Stimulated activated CD8-positive, alpha-beta memory T cell treated with anti-CD3 and anti-CD28 coated beads, Interleukin-7, amount 100 ng/mL, for 48 hours (primary cell): ENCODE results near the gene CCDC87.
"Not testable (repeated sequence)": the region's sequence is repeated elsewhere in the genome, so short reads cannot be mapped to it uniquely, and the experiment has no call there.

Source experiments
- DNase-seq, 2 donors: peaks; one replicate each; pipeline ENCODE4 v3.0.0-alpha.2; 2020; ENCODE audit warnings: low read depth in 1 of 2; ENCODE audit errors: extremely low read depth in 1 of 2

CCDC87 gene

DNA sequence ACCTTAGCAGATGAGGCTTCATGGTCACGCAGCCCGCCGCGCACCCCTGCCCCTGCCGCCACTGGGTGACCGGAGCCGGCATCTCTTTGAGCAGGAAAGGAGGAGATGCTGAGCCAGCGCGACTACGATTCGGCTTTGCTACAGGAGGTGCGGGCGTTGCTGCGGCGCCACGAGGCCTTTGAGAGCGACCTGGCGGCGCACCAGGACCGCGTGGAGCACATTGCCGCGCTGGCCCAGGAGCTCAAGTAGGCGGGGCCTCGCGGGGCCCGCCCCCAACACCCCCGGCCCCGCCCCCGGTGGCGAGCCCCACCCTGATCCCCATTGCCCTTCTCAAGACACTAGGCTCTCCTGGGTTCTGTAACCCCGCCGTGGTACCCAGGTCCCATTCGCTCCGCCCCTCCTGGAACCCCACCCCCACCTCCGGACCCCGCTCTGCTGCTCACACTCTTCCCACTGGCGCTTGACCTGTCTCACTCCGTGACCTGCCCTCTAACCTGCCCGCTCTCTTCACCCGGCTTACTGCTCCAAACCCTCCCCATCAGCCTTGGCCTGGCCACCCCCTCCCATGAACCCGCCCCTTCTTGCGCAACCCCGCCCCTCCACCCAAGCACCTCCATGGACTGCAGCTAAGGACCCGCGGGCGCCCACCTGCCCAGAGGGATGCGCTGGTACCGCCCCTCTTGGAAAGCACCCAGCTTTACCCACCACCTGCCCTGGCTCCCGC, 33.6 kb downstream of the CCDC87 start:
- no peak for DNase-seq

DNA sequence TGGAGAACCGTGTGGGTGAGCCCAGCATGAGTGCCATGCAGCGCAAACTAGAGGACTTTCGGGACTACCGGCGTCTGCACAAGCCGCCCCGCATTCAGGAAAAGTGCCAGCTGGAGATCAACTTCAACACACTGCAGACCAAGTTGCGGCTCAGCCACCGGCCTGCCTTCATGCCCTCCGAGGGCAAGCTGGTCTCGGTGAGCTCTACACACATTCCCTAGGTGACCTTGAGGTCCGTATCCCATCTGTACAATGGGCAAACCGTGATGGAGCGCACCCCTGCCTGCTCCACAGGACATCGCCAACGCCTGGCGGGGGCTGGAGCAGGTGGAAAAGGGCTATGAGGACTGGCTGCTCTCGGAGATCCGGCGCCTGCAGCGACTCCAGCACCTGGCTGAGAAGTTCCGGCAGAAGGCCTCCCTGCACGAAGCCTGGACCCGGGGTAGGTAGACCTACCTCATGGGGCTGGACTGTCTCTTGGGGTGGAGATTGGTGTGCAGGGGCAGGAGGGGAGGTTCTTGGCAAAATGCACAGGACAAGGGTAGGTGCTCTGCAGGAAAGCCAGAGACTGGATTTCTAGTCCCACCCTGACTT, 35.0 kb downstream of the CCDC87 start:
- DNase-seq, result no peak

DNA sequence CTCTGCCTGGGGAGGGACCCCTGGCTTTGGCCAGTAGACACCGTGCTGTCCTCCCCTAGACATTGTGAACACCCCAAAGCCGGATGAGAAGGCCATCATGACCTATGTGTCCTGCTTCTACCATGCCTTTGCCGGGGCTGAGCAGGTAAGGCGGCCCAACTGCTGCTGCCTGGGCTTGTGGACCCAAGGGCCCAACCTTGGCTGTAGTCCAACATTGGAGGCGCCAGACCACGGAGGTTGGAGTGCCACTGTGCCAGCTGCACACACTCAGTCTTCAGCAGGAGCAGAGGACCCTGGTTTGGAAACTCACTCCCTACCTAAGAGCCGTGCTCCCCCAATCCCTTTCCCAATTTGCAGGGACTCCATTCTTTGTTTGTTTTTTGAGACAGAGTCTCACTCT, 36.8 kb downstream of the CCDC87 start:
- no peak for DNase-seq

DNA sequence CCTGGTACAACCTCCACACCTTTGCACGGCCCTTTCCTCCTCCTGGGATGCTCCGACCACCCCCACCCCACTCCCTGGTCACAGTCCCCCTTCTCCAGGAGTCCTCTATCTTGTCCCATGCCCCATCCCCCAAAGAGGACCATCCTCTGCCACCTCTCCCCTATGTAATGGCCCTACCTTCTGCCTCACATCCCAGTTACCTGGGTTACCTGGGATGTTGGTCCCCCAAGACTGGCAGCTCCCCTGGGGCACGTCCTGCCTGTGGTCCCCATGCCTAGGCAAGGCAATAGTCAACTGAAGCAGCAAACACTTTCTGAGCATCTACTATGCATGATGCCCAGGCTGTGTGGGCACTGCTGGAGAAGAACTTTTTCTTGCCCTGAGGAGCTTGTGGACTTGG, 37.4 kb downstream of the CCDC87 start:
- DNase-seq, result no peak

DNA sequence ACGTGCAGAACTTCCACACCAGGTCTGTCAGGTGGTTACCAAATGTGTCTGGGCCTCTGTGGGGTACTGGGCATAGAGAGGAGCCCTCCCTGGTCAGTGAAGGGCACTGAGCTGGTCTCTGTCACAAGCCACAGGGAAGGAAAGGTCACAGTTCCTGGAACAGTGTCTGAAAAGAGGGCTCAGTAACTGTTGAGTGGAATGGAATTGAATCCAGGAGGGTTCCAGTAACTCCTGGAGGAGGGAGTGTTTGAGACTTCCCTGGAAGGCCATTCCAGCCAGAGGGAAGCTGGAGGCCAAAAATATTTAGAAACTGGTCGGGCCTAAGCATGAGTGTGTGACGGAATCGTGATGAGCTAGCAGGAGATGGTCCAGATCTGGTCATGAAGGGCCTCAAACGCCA, 38.3 kb downstream of the CCDC87 start:
- DNase-seq, result no peak

DNA sequence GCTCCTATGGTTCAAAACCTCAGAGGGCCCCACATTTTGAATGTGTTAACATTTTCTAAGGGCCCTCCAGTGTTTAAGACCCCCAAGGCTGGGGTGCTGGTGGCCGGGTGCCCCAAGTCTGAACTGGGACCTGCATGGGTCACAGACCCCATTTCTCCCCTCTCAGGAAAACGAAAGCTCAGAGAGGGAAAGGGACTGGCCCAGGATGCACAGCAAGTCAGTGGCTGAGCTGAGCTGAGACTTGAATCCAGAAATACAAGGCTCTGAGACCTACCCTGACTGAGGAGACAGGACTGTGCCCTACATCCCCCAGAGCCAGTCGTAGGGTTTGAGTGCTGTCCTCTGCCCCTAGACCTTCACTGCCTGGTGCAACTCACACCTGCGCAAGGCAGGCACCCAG, 42.0 kb downstream of the CCDC87 start:
- no peak for DNase-seq

DNA sequence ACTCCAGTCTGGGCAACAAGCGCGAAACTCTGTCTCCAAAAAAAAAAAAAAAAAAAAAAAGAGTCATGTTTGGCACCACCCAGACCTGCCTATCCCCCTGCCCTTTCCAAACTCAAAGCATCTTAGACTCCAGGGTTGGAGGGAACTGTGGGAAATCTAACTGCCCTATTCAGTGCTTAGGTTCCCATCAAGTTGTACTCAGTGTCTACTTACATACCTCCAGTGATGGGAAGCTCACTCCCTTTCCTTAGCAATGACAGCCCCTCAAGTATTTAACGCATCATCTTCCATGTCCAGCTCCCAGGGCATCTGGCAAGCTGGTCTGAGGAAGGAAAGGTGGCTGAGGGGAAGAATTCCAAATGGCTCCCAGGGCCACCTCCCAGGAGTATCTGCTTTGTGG, 43.2 kb downstream of the CCDC87 start:
- DNase-seq, result no peak

DNA sequence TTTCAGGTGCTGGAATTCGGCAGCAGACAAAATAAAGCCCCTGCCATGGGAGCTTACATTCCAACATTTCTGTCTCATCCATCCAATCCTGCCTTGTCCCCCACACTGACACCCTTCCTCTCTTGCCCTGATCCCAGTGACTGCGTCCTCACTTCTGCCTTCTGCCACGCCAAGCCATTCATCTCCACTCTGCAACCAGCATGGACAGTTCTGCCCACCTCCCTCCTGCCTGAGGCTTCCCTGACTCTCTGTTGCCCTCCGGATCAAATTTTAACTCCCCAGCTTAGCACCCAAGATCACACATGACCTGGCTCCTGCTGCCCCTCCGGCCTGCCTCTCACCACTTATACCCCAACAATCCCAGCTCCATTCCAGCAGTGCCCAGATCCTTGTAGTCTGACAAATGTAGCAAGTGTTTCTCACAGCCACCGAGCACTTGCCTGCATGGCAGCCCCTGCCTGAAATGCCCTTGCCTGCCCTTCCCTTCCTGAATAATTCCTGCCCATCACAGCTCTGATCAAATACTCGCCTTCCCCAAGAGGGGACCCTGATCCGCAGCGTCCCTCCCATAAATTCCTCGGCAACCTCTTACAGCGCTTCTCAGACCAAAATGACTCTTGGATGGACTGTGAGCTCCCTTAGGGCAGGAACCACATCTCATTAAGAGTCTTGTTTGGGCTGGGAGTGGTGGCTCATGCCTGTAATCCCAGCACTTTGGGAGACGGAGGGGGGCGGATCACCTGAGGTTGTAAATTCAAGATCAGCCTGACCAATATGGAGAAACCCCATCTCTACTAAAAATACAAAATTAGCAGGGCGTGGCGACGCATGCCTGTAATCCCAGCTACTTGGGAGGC, 43.9 kb downstream of the CCDC87 start:
- no peak for DNase-seq

DNA sequence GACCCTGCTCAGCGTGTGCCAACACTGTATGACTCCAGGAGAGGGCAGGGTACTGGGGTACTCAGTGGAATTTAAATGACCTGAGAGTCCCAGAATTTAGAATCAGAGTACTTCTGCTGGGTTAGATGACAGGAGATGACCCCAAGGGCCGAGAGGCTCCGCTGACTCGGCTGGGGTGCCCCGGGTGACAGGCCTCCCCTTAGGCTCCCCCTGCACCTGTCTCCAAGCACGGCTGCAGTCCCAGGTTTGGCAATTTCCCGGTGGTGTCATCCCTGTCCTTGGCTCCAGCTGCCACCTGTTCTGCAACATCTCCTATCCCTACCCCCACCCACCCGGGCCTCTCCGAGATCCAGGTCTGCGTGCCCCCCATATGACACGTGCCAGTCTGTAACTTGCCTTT, 44.8 kb downstream of the CCDC87 start:
- no peak for DNase-seq

DNA sequence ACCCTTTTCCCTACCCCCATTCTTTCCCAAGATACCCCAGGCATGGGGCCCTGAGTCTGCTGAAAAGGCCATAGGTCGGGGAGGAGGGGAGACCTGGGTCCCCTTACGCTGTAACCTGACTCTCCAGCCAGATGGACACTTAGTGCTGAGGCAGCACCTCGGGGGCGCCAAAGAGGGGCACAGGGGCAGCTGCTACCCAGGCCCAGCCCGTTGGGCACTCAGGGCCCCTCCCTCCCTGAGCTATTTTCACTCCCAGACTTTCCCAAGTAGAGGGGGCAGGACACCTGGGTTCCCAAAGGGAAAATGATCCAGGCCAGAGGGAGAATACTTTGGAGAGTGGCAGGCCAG, 45.2 kb downstream of the CCDC87 start:
- no peak for DNase-seq

DNA sequence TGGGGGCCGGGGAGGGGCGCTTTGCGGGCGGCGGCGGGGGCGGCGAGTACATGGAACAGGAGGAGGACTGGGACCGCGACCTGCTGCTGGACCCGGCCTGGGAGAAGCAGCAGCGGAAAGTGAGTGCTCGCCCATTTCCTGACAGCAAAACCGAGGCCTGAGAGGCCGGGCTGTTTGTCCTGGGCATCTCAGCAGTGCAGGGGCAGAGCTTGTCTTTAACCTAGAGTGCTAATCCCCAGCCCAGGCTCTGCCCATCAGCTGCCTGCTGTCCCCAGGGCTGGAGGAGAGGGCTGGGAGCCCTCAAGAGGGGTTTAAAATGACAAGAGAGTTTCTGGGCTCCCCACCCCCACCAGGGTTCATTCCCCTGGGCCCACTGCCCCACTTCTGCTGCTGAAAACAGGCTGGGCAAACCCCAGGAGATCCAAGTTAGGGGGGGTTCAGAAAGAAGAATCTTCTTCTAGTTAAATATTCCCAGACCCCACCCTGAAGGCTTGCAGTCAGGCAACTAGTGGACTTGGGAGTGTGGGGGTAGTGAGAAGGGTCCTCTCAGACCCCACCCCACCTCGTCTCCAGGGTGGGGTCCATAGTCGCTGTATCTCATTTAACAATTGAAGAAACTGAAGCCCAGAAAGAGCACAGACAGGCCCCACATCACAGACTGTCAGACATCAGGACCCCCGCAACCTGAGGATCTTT, 45.7 kb downstream of the CCDC87 start:
- DNase-seq, result no peak

DNA sequence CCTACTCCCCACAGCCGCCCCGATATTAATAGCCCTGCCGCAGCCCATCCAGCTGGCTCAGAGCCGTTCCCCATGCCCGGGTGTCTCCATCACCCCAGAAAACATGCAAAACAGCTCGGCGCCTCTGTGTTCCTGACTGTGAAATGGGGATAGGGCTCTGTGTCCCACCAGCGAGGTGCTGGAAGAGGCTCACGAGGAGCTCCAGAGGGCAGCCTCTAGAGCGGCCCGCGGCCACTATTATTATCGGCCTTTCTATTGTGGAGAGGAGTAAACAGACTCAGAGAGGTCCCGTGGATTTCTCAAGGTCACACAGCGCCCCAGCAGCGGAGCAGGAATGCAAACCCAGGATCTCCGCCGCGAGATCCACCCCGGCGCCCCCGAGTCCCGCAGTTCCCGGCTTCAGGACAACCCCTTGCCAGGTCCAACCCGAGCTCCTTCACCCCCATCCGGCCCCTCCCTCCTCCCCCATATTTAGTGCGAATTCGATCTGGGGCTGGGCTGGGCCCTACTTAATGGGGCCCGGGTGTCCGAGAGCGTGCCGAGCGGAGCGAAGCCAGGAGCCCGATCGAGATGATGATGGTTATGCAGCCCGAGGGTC, 46.4 kb downstream of the CCDC87 start, which contains the start of gene ACTN3:
Gene ACTN3, plus strand, starts transcription at position 536 of the 598 bp plus-strand sequence. Its CDS starts 35 bp downstream, at position 571.
- DNase-seq, result no peak

DNA sequence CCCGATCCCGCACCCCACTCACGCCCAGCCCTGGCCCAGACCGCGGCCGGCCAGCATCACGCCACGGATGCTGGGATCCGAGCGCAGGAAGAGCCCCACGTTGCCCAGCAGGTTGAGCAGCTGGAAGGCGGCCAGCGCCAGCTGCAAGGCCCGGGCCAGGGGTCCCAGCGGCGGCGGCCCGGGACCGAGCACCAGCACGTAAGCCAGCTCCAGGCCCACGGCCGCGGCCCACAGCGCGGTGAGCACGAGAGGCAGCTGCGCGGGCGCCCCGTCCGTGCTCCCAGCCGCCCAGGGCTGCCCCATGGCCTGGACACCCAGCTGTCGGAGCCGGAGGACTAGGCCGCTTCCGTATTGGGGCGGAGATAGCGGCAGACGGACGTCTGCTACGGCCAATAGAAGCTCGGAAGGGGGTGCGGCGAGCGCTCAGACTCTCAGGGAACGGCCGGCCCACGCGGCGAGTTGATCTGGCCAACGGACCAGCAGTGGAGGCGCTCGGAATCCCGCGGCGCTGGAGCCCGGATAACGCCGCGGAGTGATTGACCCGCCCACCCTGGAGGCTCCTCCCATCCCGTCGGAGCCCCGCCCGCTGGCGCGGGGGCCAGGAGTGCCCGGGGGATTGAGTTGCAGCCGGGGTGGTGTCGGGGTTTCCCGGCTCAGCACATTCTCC, 47.0 kb downstream of the CCDC87 start, which contains the start of gene ZDHHC24:
Gene ZDHHC24, minus strand, starts transcription at position 348 of the 667 bp plus-strand sequence. Its CDS starts 45 bp downstream, at position 303.
- DNase-seq, result peak; percentile 87 to 94

DNA sequence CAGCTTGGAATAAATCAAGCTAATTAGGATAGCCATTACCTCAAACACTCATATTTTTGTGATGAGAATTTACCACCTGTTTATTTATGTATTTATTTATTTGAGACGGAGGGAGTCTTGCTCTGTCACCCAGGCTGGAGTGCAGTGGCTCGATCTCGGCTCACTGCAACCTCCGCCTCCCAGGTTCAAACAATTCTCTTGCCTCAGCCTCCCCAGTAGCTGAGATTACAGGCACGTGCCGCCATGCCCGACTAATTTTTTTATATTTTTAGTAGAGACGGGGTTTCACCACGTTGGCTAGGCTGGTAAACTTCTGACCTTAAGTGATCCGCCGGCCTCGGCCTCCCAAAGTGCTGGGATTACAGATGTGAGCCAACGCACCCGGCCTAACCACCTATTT, 47.9 kb downstream of the CCDC87 start:
- not testable (repeated sequence) for DNase-seq

DNA sequence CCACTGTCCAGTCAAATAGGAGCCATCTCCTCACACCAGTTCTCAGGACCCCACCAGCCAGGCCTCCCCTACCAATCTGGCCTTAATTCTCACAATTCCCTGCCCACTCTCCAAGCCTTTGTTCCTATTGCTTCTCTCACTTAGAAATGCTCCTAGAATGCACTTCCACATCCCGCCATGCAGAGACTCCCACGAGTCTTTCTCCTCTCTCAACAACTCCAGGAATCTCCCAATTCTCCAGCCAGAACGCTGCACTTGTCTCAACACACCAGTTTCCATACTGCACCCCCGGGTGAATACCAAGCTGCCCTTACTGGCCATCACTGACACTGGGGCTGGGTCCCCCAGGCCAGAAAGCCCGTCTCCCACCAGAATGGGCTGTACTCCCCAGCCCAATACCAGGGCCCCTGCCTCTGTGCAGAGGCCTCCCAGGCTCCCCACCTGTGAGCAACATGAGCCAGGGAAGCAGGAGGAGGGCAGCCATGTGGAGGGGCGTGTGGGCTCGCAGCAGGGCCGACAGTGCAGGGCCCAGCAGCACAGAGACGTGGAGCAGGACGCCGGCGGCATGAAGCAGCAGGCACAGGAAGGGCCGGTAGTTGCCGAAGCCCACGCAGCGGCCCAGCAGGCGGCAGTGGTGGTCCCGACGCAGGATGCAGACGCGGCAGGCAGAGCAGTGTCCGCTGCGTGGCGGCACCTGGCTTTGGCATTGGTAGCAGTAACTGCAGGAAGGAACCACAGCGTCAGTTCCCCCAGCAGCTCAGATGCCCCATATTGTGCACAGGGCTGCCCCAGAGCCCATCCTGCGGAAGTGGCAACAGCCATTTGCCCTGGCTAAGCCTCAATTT, 49.4 kb downstream of the CCDC87 start:
- peak; percentile 43 to 57 for DNase-seq

DNA sequence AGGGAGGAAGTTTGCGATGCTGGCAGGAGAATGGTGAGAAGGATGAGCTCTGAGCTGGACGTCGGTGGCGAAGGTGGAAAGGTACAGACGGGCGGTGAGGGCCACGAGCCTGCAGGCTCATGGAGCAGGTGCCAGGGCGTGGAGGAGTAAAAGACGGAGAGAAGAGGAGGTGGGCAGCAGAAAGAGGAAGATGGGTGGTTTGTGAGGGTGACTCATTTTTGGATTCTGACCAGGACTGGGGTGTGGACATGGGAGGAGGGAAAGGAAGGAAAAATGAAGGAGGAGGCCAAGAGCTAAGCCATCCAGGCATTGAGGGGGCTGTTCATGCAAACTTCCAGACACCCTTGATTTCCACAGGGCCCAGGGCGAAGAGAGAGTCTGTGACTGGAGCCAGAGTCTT, 50.5 kb downstream of the CCDC87 start:
- no peak for DNase-seq

DNA sequence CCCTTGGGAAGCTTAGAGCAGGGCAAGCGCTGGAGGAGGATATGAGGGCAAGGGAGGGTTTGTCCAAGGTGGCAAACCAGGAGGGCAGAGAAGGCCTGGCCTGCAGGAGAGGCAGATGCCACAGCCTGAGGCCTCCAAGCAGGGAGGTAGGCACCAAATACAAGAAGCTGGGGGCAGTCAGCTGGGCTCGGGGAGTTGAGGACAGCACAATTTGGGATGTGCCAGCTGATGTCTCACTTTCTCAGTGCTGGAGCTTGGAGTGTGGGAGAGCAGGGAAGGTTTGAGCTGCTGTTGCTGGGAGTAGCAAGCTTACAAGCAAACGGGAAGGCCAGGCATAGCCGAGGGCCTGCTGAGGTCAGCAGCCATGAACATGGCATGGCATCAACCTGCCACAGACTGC, 51.0 kb downstream of the CCDC87 start:
- DNase-seq, result no peak

DNA sequence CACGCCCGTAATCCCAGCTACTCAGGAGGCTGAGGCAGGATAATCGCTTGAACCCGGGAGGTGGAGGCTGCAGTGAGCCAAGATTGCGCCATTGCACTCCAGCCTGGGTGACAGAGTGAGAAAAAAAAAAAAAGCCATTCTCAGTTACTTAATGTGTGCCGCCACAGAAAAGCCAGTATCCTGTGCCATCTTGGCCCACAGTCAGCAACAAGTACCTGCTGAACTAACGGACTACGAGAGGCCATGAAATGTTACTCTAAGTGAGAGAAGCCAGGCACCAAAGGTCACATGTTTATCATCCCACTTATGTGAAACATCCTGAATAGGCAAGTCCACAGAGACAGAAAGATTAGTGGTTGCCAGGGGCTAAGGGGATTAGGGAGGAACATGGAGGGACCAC, 52.3 kb downstream of the CCDC87 start:
- not testable (repeated sequence) for DNase-seq
